SK-N-SH (cell line): ENCODE data around the gene PPP2R5C. TPM values are rescaled to one million over a fixed set of nuclear protein-coding genes. Genes with fewer than 3 reads are reported as not detected.

Source experiments
- CTCF ChIA-PET: fragments of 300-600, 350-600 bp; formaldehyde crosslinking; extraction: SDS; loops from one replicate; lab custom pipeline; 2021; lab: Yijun Ruan, JAX
- POLR2A ChIA-PET: fragments of 350-600 bp; sonication (Branson Sonifier 250); formaldehyde crosslinking; extraction: SDS; loops from one replicate; lab custom pipeline; 2020; ENCODE audit warnings: antibody characterized with exemption, inconsistent platforms; lab: Yijun Ruan, JAX
- DNase-seq: peaks from one replicate; pipeline ENCODE4 v3.0.0; 2012
- H2AFZ ChIP-seq: fragments of 200-600 bp; sonication (generic); 2 replicates; pipeline ENCODE4 v1.8.1; 2016; ENCODE audit warnings: antibody characterized with exemption, mild to moderate bottlenecking, low read depth
- H3F3A ChIP-seq: fragments of 200-600 bp; sonication (generic); replicated peaks from 2 replicates; pipeline ENCODE3; 2016; ENCODE audit warnings: antibody characterized with exemption, mild to moderate bottlenecking; ENCODE audit not compliant: insufficient read depth
- H3K27ac ChIP-seq, 2 experiments: fragments of 200-500 bp in 1 of 2; fragments of 200-600 bp in 1 of 2; sonication (Bioruptor generic) in 1 of 2; sonication (generic), shearing (Covaris generic) in 1 of 2; 2 replicates each; pipeline versions ENCODE4 v1.5.1 to v1.6.1; 2014 to 2016; ENCODE audit warnings: low read depth in 2 of 2, inconsistent platforms in 1 of 2, low read length in 1 of 2, mild to moderate bottlenecking in 1 of 2, mixed read lengths in 1 of 2
- H3K27me3 ChIP-seq: fragments of 200-600 bp; sonication (generic), shearing (Covaris generic); 2 replicates; pipeline ENCODE4 v1.6.1; 2016; ENCODE audit warnings: mixed run types; ENCODE audit not compliant: insufficient read depth
- H3K36me3 ChIP-seq, 2 experiments: fragments of 200-500 bp in 1 of 2; fragments of 200-600 bp in 1 of 2; sonication (Bioruptor generic) in 1 of 2; sonication (generic) in 1 of 2; replicated peaks in 1 of 2; 2 replicates each; pipeline versions ENCODE3 to v1.5.1; 2014 to 2016; ENCODE audit warnings: low read length in 1 of 2, mild to moderate bottlenecking in 1 of 2; ENCODE audit not compliant: insufficient read depth in 2 of 2, control insufficient read depth in 1 of 2
- H3K4me1 ChIP-seq, 2 experiments: fragments of 200-500 bp in 1 of 2; fragments of 200-600 bp in 1 of 2; sonication (Bioruptor generic) in 1 of 2; sonication (generic), shearing (Covaris generic) in 1 of 2; 2 replicates each; pipeline versions ENCODE4 v1.5.1 to v1.6.1; 2014 to 2016; ENCODE audit warnings: low read depth in 1 of 2, low read length in 1 of 2, mixed run types in 1 of 2; ENCODE audit not compliant: insufficient read depth in 2 of 2, control insufficient read depth in 1 of 2
- H3K4me2 ChIP-seq: fragments of 200-600 bp; sonication (generic), shearing (Covaris generic); 2 replicates; pipeline ENCODE4 v1.6.1; 2017; ENCODE audit warnings: mixed run types
- H3K4me3 ChIP-seq, 2 experiments: fragments of 200-500 bp in 1 of 2; fragments of 200-600 bp in 1 of 2; sonication (Bioruptor generic) in 1 of 2; sonication (generic), shearing (Covaris generic) in 1 of 2; 2 replicates each; pipeline versions ENCODE4 v1.5.1 to v1.8.1; 2014 to 2016; ENCODE audit warnings: low read depth in 2 of 2, inconsistent platforms in 1 of 2, low read length in 1 of 2, mild to moderate bottlenecking in 1 of 2, mixed read lengths in 1 of 2, moderate library complexity in 1 of 2
- H3K79me2 ChIP-seq: fragments of 200-600 bp; sonication (generic); 2 replicates; pipeline ENCODE4 v1.8.1; 2017; ENCODE audit warnings: mild to moderate bottlenecking; ENCODE audit not compliant: insufficient read depth
- H3K9ac ChIP-seq: fragments of 200-600 bp; sonication (generic); 2 replicates; pipeline ENCODE4 v1.6.1; 2017; ENCODE audit warnings: mixed run types
- H3K9me2 ChIP-seq: fragments of 200-600 bp; sonication (generic); 2 replicates; pipeline ENCODE4 v1.6.1; 2017; ENCODE audit warnings: mixed run types
- H3K9me3 ChIP-seq: fragments of 200-600 bp; sonication (generic); 2 replicates; pipeline ENCODE4 v1.6.1; 2017; ENCODE audit warnings: mixed run types, mild to moderate bottlenecking, moderate library complexity
- H4K20me1 ChIP-seq: fragments of 200-600 bp; sonication (generic); 2 replicates; pipeline ENCODE4 v1.6.1; 2017; ENCODE audit warnings: mild to moderate bottlenecking, mixed run types; ENCODE audit not compliant: insufficient read depth
- ELF1 ChIP-seq: IDR thresholded peaks from 2 replicates; pipeline ENCODE4 v1.4.0; 2012
- EP300 ChIP-seq, 2 experiments: IDR thresholded peaks; 2 replicates each; pipeline versions ENCODE4 v1.4.0 to v1.6.1; 2012; ENCODE audit warnings: borderline replicate concordance in 1 of 2, low read depth in 1 of 2, low read length in 1 of 2
- EZH2phosphoT487 ChIP-seq: fragments of 200-600 bp; sonication (generic); IDR thresholded peaks from 2 replicates; pipeline ENCODE4 v1.6.1; 2017; ENCODE audit warnings: low read depth, mixed run types, mild to moderate bottlenecking, antibody characterized with exemption, moderate library complexity, borderline replicate concordance
- FOSL2 ChIP-seq: IDR thresholded peaks from 2 replicates; pipeline ENCODE4 v1.4.0; 2012; ENCODE audit warnings: low read depth, mild to moderate bottlenecking, moderate library complexity, borderline replicate concordance
- FOXJ3 ChIP-seq: sonication (generic); formaldehyde crosslinking; IDR thresholded peaks from 2 replicates; pipeline ENCODE4 v1.5.1; 2020; ENCODE audit warnings: mild to moderate bottlenecking, missing genetic modification reagents
- FOXM1 ChIP-seq: IDR thresholded peaks from 2 replicates; pipeline ENCODE4 v1.4.0; 2012; ENCODE audit warnings: low read depth, mild to moderate bottlenecking
- GATA2 ChIP-seq: sonication (generic); formaldehyde crosslinking; IDR thresholded peaks from 2 replicates; pipeline ENCODE4 v1.5.0; 2020; ENCODE audit warnings: mild to moderate bottlenecking, missing genetic modification reagents
- JUND ChIP-seq: IDR thresholded peaks from 2 replicates; pipeline ENCODE4 v1.4.0; 2012
- MEF2A ChIP-seq: IDR thresholded peaks from 2 replicates; pipeline ENCODE4 v1.4.0; 2012; ENCODE audit warnings: low read depth, borderline replicate concordance
- NFIC ChIP-seq: IDR thresholded peaks from 2 replicates; pipeline ENCODE4 v1.4.0; 2012; ENCODE audit warnings: borderline replicate concordance
- RAD21 ChIP-seq: IDR thresholded peaks from 2 replicates; pipeline ENCODE4 v1.6.1; 2012; ENCODE audit warnings: mild to moderate bottlenecking, low read length
- RCOR1 ChIP-seq: fragments of 150-350 bp; IDR thresholded peaks from 2 replicates; pipeline ENCODE4 v1.6.1; 2017; ENCODE audit warnings: antibody characterized with exemption, low read length
- RFX5 ChIP-seq: IDR thresholded peaks from 2 replicates; pipeline ENCODE4 v1.6.1; 2012; ENCODE audit warnings: mild to moderate bottlenecking, improper control_type of control experiment, low read length
- SMC3 ChIP-seq: IDR thresholded peaks from 2 replicates; pipeline ENCODE4 v1.6.1; 2012; ENCODE audit warnings: low read depth, low read length, improper control_type of control experiment
- TEAD4 ChIP-seq: IDR thresholded peaks from 2 replicates; pipeline ENCODE4 v1.4.0; 2012; ENCODE audit warnings: mild to moderate bottlenecking, borderline replicate concordance; ENCODE audit not compliant: insufficient read depth
- YY1 ChIP-seq: IDR thresholded peaks from 2 replicates; pipeline ENCODE4 v1.4.0; 2012; ENCODE audit warnings: low read depth, mild to moderate bottlenecking
- WGBS: methylation state at CpG from one replicate; pipeline ENCODE4 v1.1.6; 2017; ENCODE audit warnings: low lambda C conversion rate; 5-methylcytosine and 5-hydroxymethylcytosine counted together
- polyA plus RNA-seq, 3 experiments: library from polyadenylated mRNA; depleted of rRNA; stranded (reverse); fragments of >200 nt; gene quantifications; 2 replicates each; pipeline ENCODE4 v1.2.3, GENCODE V29; 2012
- TF ChIP-seq, protein P1 (sequence below): IDR thresholded peaks from 2 replicates; pipeline ENCODE4 v1.4.0; 2012; ENCODE audit warnings: low read depth, borderline replicate concordance
- TF ChIP-seq, protein P2 (sequence below): IDR thresholded peaks from 2 replicates; pipeline ENCODE4; 2012
- TF ChIP-seq, protein P3 (sequence below): IDR thresholded peaks from 2 replicates; pipeline ENCODE4 v1.6.1; 2012; ENCODE audit warnings: mild to moderate bottlenecking, low read depth, low read length, moderate library complexity
- TF ChIP-seq, protein P4 (sequence below): IDR thresholded peaks from 2 replicates; pipeline ENCODE4 v1.4.0; 2012; ENCODE audit warnings: low read depth

The PPP2R5C gene
- polyA plus RNA-seq, 1 of the 3 experiments (the other 2 are of a cell fraction) = 43.7 TPM

DNA sequence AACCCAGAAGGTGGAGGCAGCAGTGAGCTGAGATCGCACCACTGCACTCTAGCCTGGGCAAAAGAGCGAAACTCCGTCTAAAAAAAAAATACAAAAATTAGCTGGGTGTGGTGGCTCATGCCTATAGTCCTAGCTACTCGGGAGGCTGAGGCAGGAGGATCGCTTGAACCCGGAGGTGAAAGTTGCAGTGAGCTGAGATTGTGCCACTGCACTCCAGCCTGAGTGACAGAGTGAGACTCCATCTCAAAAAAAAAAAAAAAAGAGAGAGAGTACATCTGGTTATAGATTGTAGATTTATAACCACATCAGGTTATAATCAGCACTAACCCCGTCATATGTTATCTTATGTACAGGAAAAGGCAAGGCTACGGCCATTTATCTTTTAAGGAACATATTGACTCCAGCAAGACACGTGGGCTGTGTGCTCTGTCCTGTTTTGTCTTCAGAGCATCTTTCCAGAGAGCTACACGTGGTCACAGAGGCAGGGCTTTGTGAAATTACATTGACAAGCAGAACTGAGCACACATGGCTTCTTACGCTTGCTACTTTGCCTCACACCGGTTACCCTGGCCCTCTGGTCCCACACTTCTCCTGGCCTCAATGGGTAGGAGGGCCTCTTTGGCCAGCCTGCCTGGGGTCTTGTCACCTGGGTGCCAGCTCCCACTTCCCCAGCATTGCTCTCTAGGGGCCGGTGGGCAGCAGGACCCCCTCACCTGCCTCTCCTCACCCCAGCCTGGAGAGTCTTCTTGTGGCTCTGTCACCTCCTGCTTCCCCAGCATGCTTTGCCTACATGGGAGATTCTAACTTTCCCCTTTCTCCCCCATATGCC is 196.1 kb downstream of the PPP2R5C start:
- POLR2A ChIA-PET = interaction anchor here (0.7 kb wide), 1 partner anchor 142 kb away, joined by 4 read pairs; no protein-coding TSS in a partner anchor
- DNase-seq = no peak
- no peak for TF ChIP-seq ELF1
- TF ChIP-seq EP300 (IDR thresholded peaks at IDR 0.05; ENCODE audit: borderline replicate concordance in 1 of 2, low read depth in 1 of 2, low read length in 1 of 2) = no peak
- no peak for TF ChIP-seq NFIC
- no peak for TF ChIP-seq GATA2 (CRISPR knock-in tag)
- TF ChIP-seq, protein P1, sequence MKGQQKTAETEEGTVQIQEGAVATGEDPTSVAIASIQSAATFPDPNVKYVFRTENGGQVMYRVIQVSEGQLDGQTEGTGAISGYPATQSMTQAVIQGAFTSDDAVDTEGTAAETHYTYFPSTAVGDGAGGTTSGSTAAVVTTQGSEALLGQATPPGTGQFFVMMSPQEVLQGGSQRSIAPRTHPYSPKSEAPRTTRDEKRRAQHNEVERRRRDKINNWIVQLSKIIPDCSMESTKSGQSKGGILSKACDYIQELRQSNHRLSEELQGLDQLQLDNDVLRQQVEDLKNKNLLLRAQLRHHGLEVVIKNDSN = no peak
- TF ChIP-seq, protein P2, sequence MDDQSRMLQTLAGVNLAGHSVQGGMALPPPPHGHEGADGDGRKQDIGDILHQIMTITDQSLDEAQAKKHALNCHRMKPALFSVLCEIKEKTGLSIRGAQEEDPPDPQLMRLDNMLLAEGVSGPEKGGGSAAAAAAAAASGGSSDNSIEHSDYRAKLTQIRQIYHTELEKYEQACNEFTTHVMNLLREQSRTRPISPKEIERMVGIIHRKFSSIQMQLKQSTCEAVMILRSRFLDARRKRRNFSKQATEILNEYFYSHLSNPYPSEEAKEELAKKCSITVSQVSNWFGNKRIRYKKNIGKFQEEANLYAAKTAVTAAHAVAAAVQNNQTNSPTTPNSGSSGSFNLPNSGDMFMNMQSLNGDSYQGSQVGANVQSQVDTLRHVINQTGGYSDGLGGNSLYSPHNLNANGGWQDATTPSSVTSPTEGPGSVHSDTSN = no peak
- TF ChIP-seq YY1 = no peak
- TF ChIP-seq RAD21 = no peak
- TF ChIP-seq FOSL2 = no peak
- TF ChIP-seq, protein P3, sequence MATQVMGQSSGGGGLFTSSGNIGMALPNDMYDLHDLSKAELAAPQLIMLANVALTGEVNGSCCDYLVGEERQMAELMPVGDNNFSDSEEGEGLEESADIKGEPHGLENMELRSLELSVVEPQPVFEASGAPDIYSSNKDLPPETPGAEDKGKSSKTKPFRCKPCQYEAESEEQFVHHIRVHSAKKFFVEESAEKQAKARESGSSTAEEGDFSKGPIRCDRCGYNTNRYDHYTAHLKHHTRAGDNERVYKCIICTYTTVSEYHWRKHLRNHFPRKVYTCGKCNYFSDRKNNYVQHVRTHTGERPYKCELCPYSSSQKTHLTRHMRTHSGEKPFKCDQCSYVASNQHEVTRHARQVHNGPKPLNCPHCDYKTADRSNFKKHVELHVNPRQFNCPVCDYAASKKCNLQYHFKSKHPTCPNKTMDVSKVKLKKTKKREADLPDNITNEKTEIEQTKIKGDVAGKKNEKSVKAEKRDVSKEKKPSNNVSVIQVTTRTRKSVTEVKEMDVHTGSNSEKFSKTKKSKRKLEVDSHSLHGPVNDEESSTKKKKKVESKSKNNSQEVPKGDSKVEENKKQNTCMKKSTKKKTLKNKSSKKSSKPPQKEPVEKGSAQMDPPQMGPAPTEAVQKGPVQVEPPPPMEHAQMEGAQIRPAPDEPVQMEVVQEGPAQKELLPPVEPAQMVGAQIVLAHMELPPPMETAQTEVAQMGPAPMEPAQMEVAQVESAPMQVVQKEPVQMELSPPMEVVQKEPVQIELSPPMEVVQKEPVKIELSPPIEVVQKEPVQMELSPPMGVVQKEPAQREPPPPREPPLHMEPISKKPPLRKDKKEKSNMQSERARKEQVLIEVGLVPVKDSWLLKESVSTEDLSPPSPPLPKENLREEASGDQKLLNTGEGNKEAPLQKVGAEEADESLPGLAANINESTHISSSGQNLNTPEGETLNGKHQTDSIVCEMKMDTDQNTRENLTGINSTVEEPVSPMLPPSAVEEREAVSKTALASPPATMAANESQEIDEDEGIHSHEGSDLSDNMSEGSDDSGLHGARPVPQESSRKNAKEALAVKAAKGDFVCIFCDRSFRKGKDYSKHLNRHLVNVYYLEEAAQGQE = no peak
- TF ChIP-seq SMC3 = no peak
- no peak for TF ChIP-seq FOXJ3
- TF ChIP-seq RFX5 = no peak
- no peak for TF ChIP-seq MEF2A
- TF ChIP-seq FOXM1 = no peak
- TF ChIP-seq JUND = no peak
- TF ChIP-seq TEAD4 = no peak
- no peak for TF ChIP-seq EZH2phosphoT487
- TF ChIP-seq, protein P4, sequence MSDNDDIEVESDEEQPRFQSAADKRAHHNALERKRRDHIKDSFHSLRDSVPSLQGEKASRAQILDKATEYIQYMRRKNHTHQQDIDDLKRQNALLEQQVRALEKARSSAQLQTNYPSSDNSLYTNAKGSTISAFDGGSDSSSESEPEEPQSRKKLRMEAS = no peak
- no peak for TF ChIP-seq RCOR1

More for the DNA sequence above, 196.1 kb downstream of the PPP2R5C start:
- no peaks in the 10 kb centered on the region for H4K20me1 ChIP-seq
- no peak overlapping the region for H3K4me2 ChIP-seq
- H3K4me1 ChIP-seq = peaks cover 9 to 16% of the 10 kb centered on the region in 2 experiments; a peak in 3 of 4 replicates
- H3K4me3 ChIP-seq = no peak overlapping the region
- H3K9ac ChIP-seq = no peak overlapping the region
- no peaks in the 10 kb centered on the region for H3K36me3 ChIP-seq
- no peak overlapping the region for H2AFZ ChIP-seq
- CTCF ChIA-PET = interaction anchor here (0.6 to 1.7 kb wide), 4 partner anchors 89 to 250 kb away, joined by 3 to 12 read pairs (median 4); no protein-coding TSS in a partner anchor
- no peak overlapping the region for H3K27ac ChIP-seq
- no peaks in the 10 kb centered on the region for H3K27me3 ChIP-seq
- 81% methylated on average over 13 of the region's 13 CpGs for WGBS
- H3K9me3 ChIP-seq = no peaks in the 10 kb centered on the region
- H3K9me2 ChIP-seq = no peaks in the 10 kb centered on the region
- H3K79me2 ChIP-seq = no peaks in the 10 kb centered on the region
- H3F3A ChIP-seq = peaks cover 9% of the 10 kb centered on the region
